GM12864 (cell line): Measurements from ENCODE around the gene RPL34.

ENCODE experiments used
- DNase-seq: peaks from one replicate; pipeline ENCODE4 v3.0.0-alpha.2; 2011; ENCODE audit warnings: low read depth
- H3K4me3 ChIP-seq: 2 replicates; pipeline ENCODE4 v1.5.1; 2011; ENCODE audit warnings: mild to moderate bottlenecking, low read depth, low read length, control low read depth
- CTCF ChIP-seq: IDR thresholded peaks from 2 replicates; pipeline ENCODE4 v1.5.1; 2011; ENCODE audit warnings: low read depth, mild to moderate bottlenecking, moderate library complexity, low read length, control low read depth, inconsistent platforms; ENCODE audit errors: missing control alignments

Gene RPL34

DNA sequence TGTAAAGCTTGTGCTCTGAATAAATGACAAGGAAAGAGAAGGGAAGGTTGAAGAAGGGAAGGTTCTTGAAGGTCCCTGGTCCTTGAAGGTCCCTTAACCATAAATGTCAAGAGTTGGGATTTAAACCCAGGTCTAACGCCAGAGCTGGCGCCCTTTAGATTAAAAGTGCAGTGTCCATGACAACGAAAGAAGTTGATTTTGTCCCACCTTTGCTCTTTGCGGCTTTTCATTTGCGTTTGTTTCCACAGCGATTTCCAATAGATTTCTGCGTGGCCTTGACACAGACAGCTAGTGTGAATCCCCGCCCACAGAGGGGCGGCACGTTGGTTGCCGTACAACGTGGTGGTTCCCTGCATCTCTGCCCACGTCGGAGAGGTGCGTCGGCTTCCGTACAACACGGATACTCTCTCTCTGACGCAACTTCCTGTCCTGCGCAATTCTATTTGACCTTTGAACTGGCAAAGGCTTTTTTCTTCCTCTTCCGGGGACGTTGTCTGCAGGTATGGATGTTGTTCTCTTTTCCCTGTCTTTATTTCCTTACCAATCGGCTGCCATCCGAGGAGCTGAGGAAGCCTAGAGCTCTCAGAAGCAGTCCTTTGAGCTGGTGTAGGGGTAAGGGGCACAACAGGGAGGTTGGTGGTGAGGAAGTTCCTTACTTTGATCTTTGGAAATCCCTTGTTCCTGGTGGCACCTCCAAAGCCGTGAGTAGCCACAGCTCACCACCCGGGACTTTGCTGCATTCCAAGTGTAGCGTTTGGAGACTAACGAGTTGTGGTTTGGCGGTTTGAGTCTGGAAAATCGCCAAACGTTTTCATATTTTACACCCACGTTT is at the start of gene RPL34:
Gene RPL34 (plus strand): TSS at position 476 of the 832 bp plus-strand sequence. CDS start 1,384 bp downstream, outside the sequence.
- H3K4me3 ChIP-seq, result peak within 1 kb of the TSS; percentile 92
- TF ChIP-seq CTCF, result no peak
- DNase-seq, result peak; percentile 99

GRCh38 chr4:108570993-108571569 is 49.3 kb upstream of the RPL34 start:
- DNase-seq, result no peak
- no peak overlapping the region for H3K4me3 ChIP-seq
- no peak for TF ChIP-seq CTCF

DNA sequence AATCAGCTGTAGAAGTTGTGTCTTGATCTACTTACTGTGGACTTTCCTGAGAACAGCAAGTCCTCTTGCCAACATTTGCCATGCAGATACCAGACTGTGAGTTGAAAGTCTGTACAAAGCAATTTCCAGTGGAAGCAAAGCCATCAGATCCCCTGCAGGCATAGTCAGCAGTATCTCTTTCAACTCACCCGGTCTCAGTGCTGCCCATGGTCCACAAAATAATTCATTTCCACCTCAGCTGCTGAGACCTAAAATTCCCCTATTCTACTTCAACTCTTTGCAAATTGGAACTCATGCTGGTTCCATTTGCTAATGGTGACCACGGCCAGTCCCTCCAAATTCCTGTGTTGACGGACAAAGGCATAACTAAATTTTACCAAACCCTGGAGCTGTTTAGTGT is 46.0 kb upstream of the RPL34 start:
- no peak for DNase-seq
- no peak overlapping the region for H3K4me3 ChIP-seq
- no peak for TF ChIP-seq CTCF

DNA sequence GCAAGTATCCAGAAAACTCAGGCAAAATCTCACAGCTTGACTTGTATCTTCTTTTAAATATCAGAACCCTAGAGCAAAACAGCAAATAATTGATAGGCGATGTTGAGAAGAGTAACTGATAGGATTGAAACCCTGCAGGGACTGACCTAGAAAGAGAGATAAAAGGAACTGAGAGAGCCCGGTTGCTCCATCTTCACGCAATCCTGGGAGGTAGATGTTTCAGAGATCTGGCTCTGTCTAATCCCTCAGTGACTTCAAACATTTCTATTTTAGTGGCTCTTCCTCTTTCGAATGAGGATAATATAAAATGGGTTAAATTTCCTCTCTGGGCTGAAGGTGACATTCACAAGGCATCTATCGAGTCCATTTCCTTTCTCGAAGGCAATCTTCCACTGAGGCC is 39.3 kb upstream of the RPL34 start:
- H3K4me3 ChIP-seq, result no peak overlapping the region
- TF ChIP-seq CTCF, result no peak
- no peak for DNase-seq

- no peak overlapping the region for H3K4me3 ChIP-seq
- no peak for TF ChIP-seq CTCF
- no peak for DNase-seq
Measured at GRCh38 chr4:108586778-108587177, 33.6 kb upstream of the RPL34 start.

GRCh38 chr4:108588878-108589277 is 31.5 kb upstream of the RPL34 start:
- no peak for DNase-seq
- no peak overlapping the region for H3K4me3 ChIP-seq
- no peak for TF ChIP-seq CTCF

GRCh38 chr4:108589961-108590360 is 30.4 kb upstream of the RPL34 start:
- DNase-seq, result no peak
- no peak for TF ChIP-seq CTCF
- H3K4me3 ChIP-seq, result no peak overlapping the region
